Psoas muscle (tissue), 8 donors: ENCODE measurements around the gene LSM4. TPM values are rescaled to one million over a fixed set of nuclear protein-coding genes. Genes with fewer than 3 reads are reported as not detected.
A peak's percentile ranks its signal among the peaks of the same experiment; 100 is the strongest.

Experiments
- ATAC-seq, 4 donors: fragments of 200-7000 bp; cut with Tn5 transposase; one replicate each; pipeline ENCODE4 v1.9.1; 2020; ENCODE audit warnings: moderate library complexity in 3 of 4, mild to moderate bottlenecking in 2 of 4
- DNase-seq, 2 donors: peaks; one replicate each; pipeline ENCODE4 v3.0.0-alpha.2; 2020
- H3K27ac ChIP-seq: fragments of 200-600 bp; one replicate; pipeline ENCODE4 v1.8.0; 2022
- H3K27me3 ChIP-seq, 3 donors: fragments of 200-600 bp in 1 of 3; one replicate each; pipeline versions ENCODE4 v1.6.1 to v1.8.0; 2013 to 2022; ENCODE audit warnings: low read length in 2 of 3, mild to moderate bottlenecking in 2 of 3, moderate library complexity in 1 of 3; ENCODE audit not compliant: insufficient read depth in 3 of 3
- H3K36me3 ChIP-seq, 2 donors: fragments of 200-600 bp in 1 of 2; one replicate each; pipeline versions ENCODE4 v1.6.1 to v1.8.0; 2013 to 2022; ENCODE audit warnings: low read depth in 1 of 2, mild to moderate bottlenecking in 1 of 2, moderate library complexity in 1 of 2; ENCODE audit not compliant: insufficient read depth in 1 of 2
- H3K4me1 ChIP-seq: fragments of 200-600 bp; one replicate; pipeline ENCODE4 v1.8.0; 2022
- H3K4me3 ChIP-seq: fragments of 200-600 bp; one replicate; pipeline ENCODE4 v1.8.0; 2022; ENCODE audit warnings: mild to moderate bottlenecking
- H3K9me3 ChIP-seq: fragments of 200-600 bp; one replicate; pipeline ENCODE4 v1.8.0; 2022
- CTCF ChIP-seq: fragments of 200-600 bp; IDR thresholded peaks from one replicate; pipeline ENCODE4 v1.8.0; 2022; ENCODE audit warnings: antibody characterized with exemption
- WGBS, 3 donors: extraction: QIAGEN DNeasy Blood & Tissue Kit; methylation state at CpG; one replicate each; pipeline versions ENCODE4 v1.1.6 to v1.1.7; 2013; 5-methylcytosine and 5-hydroxymethylcytosine counted together
- intact Hi-C, 2 donors: fragments of 100-400 bp; cut with DNase I; formaldehyde crosslinking; loops; one replicate each; pipeline versions ENCODE4 v1.11.0 to v1.14.2; 2022
- polyA plus RNA-seq, 3 donors: library from polyadenylated mRNA; stranded (reverse); fragments of 200-250 nt; gene quantifications; one replicate each; pipeline ENCODE4 v1.2.3, GENCODE V29; 2013
- total RNA-seq, 4 donors: library from RNA; stranded (reverse); fragmentation: NEBNext Ultra II Directional in 2 of 4; extraction: Animal tissue kit (Norgen Biotek cat#: 25700) in 2 of 4; gene quantifications; one replicate each; pipeline versions ENCODE4 v1.2.1 to v1.2.4, GENCODE V29; 2021 to 2023
- donor health status: healthy with polysubstance abuse.
- donor health status: DM: no; HTN: no; CAD: no; lungs with moderate emphysema.
- donor health status: Bipolar disorder and iron deficiency.
- donor health status: healthy.
- donor health status: DM: yes; HTN: yes; CAD: no.
- donor health status: DM: no; HTN: no; CAD: no.
- donor health status: DM: no; HTN: no; CAD: no.
- donor health status: DM: yes; HTN: yes; CAD: no.

Gene LSM4
- total and polyA plus RNA-seq, 7 donors, result 87.9 to 215 (median 132) TPM

DNA sequence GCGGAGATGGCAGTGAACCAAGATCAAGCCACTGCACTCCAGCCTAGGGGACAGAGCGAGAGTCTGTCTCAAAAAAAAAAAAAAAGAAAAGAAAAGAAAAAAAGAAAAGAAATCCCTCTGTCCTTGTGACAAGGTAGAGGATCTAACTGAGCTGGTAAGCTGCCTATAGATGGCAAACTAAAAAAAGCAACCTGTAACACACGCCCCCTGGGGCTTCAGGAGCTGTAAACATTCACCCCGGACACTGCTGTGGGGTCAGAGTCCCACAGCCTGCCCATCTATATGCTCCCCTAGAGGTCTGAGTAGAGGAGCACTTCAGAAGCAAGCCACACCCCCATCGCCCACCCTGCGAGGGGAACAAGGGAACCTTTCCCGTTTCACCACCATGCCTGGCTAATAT, 13.2 kb upstream of the LSM4 start:
- Histone ChIP-seq H3K9me3 (no peaks in the 10 kb centered on the region), H3K36me3 (no peaks in the 10 kb centered on the region), H3K4me1 (peaks cover 6% of the 10 kb centered on the region), H3K27me3 (no peaks in the 10 kb centered on the region), H3K27ac (no peak overlapping the region), H3K4me3 (no peak overlapping the region)
- 57 to 60% (median 57%) methylated on average over 7 of the region's 7 CpGs for WGBS, 3 donors
- intact Hi-C loops, result no loop called here
- no peak for TF ChIP-seq CTCF
- no peak for ATAC-seq
- no peak for DNase-seq

GRCh38 chr19:18333680-18334079, 10.8 kb upstream of the LSM4 start:
- intact Hi-C loops, result loop anchor here in 1 of 2 donors (5.0 kb wide), 1 partner anchor 126 kb away; no protein-coding TSS in a partner anchor
- no peak for DNase-seq
- Histone ChIP-seq H3K27ac (no peak overlapping the region), H3K4me1 (peaks cover 16% of the 10 kb centered on the region), H3K4me3 (no peak overlapping the region), H3K36me3 (no peaks in the 10 kb centered on the region), H3K9me3 (no peaks in the 10 kb centered on the region), H3K27me3 (no peaks in the 10 kb centered on the region)
- ATAC-seq, result no peak
- no peak for TF ChIP-seq CTCF
- WGBS, 3 donors, result 80 to 88% (median 86%) methylated on average over 6 of the region's 6 CpGs

- intact Hi-C loops, result loop anchor here in 1 of 2 donors (5.0 kb wide), 1 partner anchor 126 kb away; no protein-coding TSS in a partner anchor
- Histone ChIP-seq H3K27me3 (no peaks in the 10 kb centered on the region), H3K36me3 (no peaks in the 10 kb centered on the region), H3K27ac (no peak overlapping the region), H3K4me3 (no peak overlapping the region), H3K4me1 (peaks cover 18% of the 10 kb centered on the region), H3K9me3 (no peaks in the 10 kb centered on the region)
- ATAC-seq (no peak), DNase-seq (no peak)
- WGBS, 3 donors, result 78 to 83% (median 80%) methylated on average over 15 of the region's 15 CpGs
- TF ChIP-seq CTCF, result no peak
Observed at GRCh38 chr19:18332917-18333530, 10.1 kb upstream of the LSM4 start.

DNA sequence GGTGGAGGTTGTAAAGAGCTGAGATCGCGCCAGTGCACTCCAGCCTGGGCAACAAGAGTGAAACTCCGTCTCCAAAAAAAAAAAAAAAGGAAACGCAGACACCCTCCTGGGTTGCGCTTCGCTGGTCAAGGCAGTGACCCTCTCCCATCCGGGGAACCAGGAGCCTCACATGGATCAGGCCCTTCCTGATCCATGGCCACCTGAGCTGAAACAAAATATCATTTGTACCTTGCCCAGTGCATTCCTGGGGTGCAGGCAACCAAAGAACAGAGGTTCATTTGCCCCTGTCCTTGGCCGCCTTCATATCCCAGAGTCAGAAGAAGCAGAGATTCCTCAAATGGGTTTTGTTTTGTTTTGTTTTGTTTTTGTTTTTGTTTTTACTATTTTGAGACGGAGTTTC, 8.0 kb upstream of the LSM4 start:
- WGBS, 3 donors, result 80 to 91% (median 90%) methylated on average over 8 to 9 of the region's 9 CpGs
- Histone ChIP-seq H3K27ac (no peak overlapping the region), H3K4me1 (peaks cover 12% of the 10 kb centered on the region), H3K4me3 (no peak overlapping the region), H3K9me3 (no peaks in the 10 kb centered on the region), H3K27me3 (no peaks in the 10 kb centered on the region), H3K36me3 (no peaks in the 10 kb centered on the region)
- TF ChIP-seq CTCF, result no peak
- DNase-seq (no peak), ATAC-seq (no peak)
- intact Hi-C loops, result loop anchor here in 1 of 2 donors (5.0 kb wide), 1 partner anchor 124 kb away; no protein-coding TSS in a partner anchor

GRCh38 chr19:18329035-18329376, 6.1 kb upstream of the LSM4 start:
- no peak for DNase-seq
- intact Hi-C loops, result no loop called here
- Histone ChIP-seq H3K36me3 (no peaks in the 10 kb centered on the region), H3K4me1 (peaks cover 17% of the 10 kb centered on the region), H3K27me3 (no peaks in the 10 kb centered on the region), H3K9me3 (no peaks in the 10 kb centered on the region), H3K4me3 (peak overlapping the region; percentile 58), H3K27ac (peak overlapping the region; percentile 71)
- WGBS, 3 donors, result 26 to 47% (median 38%) methylated on average over 6 of the region's 6 CpGs
- no peak for ATAC-seq
- no peak for TF ChIP-seq CTCF
